Tibial nerve (tissue), 4 donors: ENCODE data around the gene TRMT11. TPM values are rescaled to one million over a fixed set of nuclear protein-coding genes. Genes with fewer than 3 reads are reported as not detected.
"Not testable (repeated sequence)": the region's sequence is repeated elsewhere in the genome, so short reads cannot be mapped to it uniquely, and the experiment has no call there.

Experiments used
- DNase-seq, 2 donors: peaks; one replicate each; pipeline ENCODE4 v3.0.0-alpha.2; 2019; ENCODE audit warnings: low spot score in 2 of 2
- H3K27ac ChIP-seq, 4 donors: fragments of 200-600 bp; sonication (generic) in 3 of 4; one replicate each; pipeline ENCODE4 v1.5.1; 2017 to 2019; ENCODE audit warnings: mild to moderate bottlenecking in 1 of 4
- H3K27me3 ChIP-seq, 2 donors: fragments of 200-600 bp; sonication (generic) in 1 of 2; one replicate each; pipeline versions ENCODE4 v1.5.1 to v1.6.0; 2017 to 2019
- H3K36me3 ChIP-seq, 3 donors: fragments of 200-600 bp; sonication (generic); one replicate each; pipeline ENCODE4 v1.5.1; 2018 to 2019
- H3K4me1 ChIP-seq, 4 donors: fragments of 200-600 bp; sonication (generic) in 3 of 4; one replicate each; pipeline ENCODE4 v1.5.1; 2017 to 2019
- H3K4me3 ChIP-seq, 4 donors: fragments of 200-600 bp; sonication (generic) in 3 of 4; one replicate each; pipeline ENCODE4 v1.5.1; 2017 to 2019; ENCODE audit warnings: mild to moderate bottlenecking in 1 of 4, moderate library complexity in 1 of 4
- H3K9me3 ChIP-seq, 4 donors: fragments of 200-600 bp; sonication (generic) in 3 of 4; one replicate each; pipeline ENCODE4 v1.5.1; 2017 to 2019
- EP300 ChIP-seq, 2 donors: sonication (generic); formaldehyde crosslinking; IDR thresholded peaks; one replicate each; pipeline ENCODE4 v1.6.1; 2017; ENCODE audit warnings: antibody characterized with exemption in 2 of 2, mild to moderate bottlenecking in 1 of 2
- POLR2A ChIP-seq, 2 donors: fragments of 450-650 bp; IDR thresholded peaks; one replicate each; pipeline ENCODE4 v1.6.1; 2017; ENCODE audit warnings: antibody characterized with exemption in 2 of 2, mild to moderate bottlenecking in 2 of 2, moderate library complexity in 2 of 2
- WGBS, 2 donors: methylation state at CpG; one replicate each; pipeline ENCODE4 v1.1.5; 2018; 5-methylcytosine and 5-hydroxymethylcytosine counted together
- total RNA-seq, 4 donors: library from RNA; depleted of rRNA; stranded (reverse); fragments of >200 nt; gene quantifications; one replicate each; pipeline ENCODE4 v1.1.0, GENCODE V29; 2016
- TF ChIP-seq, protein P1 (sequence below), 5 experiments: fragments of 200-600 bp in 3 of 5; fragments of 450-650 bp in 2 of 5; sonication (generic) in 3 of 5; IDR thresholded peaks; one replicate each; pipeline ENCODE4 v1.5.1; 2016 to 2019; ENCODE audit warnings: antibody characterized with exemption in 5 of 5, mild to moderate bottlenecking in 3 of 5, moderate library complexity in 2 of 5

TRMT11 gene
- total RNA-seq, 4 donors from 2014 or later: 29.7 to 40.8 (median 33.7) TPM

DNA sequence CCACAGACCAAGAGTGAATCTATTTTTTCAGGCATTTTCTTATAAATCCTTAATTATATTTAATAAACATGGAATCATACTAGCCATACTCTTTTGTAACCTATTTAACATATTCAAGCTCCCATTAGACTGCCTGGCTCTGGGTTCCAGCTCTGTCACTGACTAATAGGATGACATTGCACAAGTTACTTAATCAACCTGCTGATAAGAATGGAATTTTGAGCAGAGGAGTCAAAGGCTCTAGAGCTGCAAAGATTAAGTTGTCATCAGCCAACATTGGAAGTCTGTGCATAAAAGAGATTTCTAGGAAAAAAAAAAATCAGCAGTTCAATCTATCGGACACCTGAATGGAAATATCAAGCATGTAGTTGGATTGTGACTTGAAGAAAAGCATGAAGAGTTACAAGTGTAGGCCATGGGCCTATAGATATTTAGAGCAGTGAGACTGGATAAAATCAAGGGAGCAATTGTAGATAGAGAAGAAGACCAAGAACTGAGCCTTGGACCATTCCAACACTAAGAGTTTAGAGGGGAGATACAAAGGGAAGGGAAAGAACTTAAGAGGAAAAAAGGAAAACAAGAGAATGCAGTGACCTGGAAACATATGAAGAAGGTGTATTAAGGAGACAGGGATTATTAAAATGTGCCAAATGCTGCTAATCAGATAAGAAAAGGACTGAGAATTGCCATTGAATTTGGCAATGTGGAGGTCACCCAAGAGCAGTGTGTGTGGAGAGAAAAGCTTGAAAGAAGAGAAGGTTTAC lies 40.8 kb upstream of the TRMT11 start:
- Histone ChIP-seq H3K4me3 (no peak overlapping the region), H3K4me1 (peaks cover 0 to 35% (median 13%) of the 10 kb centered on the region in 4 donors), H3K9me3 (no peaks in the 10 kb centered on the region), H3K36me3 (no peaks in the 10 kb centered on the region), H3K27me3 (no peaks in the 10 kb centered on the region), H3K27ac (peak overlapping the region; percentile 14 to 78 (median 65))
- DNase-seq: no peak
- TF ChIP-seq EP300 (IDR thresholded peaks at IDR 0.05) (no peak), POLR2A (IDR thresholded peaks at IDR 0.05) (no peak)
- TF ChIP-seq, protein P1, sequence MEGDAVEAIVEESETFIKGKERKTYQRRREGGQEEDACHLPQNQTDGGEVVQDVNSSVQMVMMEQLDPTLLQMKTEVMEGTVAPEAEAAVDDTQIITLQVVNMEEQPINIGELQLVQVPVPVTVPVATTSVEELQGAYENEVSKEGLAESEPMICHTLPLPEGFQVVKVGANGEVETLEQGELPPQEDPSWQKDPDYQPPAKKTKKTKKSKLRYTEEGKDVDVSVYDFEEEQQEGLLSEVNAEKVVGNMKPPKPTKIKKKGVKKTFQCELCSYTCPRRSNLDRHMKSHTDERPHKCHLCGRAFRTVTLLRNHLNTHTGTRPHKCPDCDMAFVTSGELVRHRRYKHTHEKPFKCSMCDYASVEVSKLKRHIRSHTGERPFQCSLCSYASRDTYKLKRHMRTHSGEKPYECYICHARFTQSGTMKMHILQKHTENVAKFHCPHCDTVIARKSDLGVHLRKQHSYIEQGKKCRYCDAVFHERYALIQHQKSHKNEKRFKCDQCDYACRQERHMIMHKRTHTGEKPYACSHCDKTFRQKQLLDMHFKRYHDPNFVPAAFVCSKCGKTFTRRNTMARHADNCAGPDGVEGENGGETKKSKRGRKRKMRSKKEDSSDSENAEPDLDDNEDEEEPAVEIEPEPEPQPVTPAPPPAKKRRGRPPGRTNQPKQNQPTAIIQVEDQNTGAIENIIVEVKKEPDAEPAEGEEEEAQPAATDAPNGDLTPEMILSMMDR (IDR thresholded peaks at IDR 0.05): no peak
- 97 to 100% methylated on average over 1 of the region's 1 CpG for WGBS, 2 donors

- Histone ChIP-seq H3K27me3 (no peaks in the 10 kb centered on the region), H3K9me3 (no peaks in the 10 kb centered on the region), H3K27ac (peak overlapping the region in 1 of 4 donors; percentile 28), H3K4me3 (no peak overlapping the region), H3K36me3 (no peaks in the 10 kb centered on the region), H3K4me1 (peaks cover 0 to 29% (median 13%) of the 10 kb centered on the region in 4 donors)
- no peak for DNase-seq
- WGBS, 2 donors: 57 to 63% methylated on average over 2 of the region's 2 CpGs
- TF ChIP-seq, protein P1 (IDR thresholded peaks at IDR 0.05): no peak
- TF ChIP-seq POLR2A (IDR thresholded peaks at IDR 0.05): no peak
- no peak for TF ChIP-seq EP300 (IDR thresholded peaks at IDR 0.05)
Observed at GRCh38 chr6:125947615-125948014, 38.7 kb upstream of the TRMT11 start.

DNA sequence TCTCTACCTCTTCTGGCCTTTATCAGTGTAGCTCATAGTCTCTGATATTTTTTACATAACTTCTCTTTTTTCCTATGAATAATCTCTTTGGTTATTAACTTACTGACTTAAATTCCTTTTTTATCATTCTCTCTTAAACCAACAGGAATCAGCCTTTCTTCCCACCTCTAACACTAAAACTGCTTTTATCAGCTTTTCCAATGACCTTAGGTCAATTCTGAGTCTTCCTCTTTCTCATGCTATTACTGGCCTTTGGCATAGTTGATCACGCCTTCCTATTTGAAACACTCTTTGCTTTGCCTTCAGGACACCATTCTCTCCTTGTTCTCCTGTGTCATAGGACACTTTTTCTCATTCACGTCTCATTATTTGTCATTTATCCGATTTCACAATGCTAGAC lies 37.9 kb upstream of the TRMT11 start:
- no peak overlapping the region for H3K4me3 ChIP-seq
- DNase-seq: no peak

DNA sequence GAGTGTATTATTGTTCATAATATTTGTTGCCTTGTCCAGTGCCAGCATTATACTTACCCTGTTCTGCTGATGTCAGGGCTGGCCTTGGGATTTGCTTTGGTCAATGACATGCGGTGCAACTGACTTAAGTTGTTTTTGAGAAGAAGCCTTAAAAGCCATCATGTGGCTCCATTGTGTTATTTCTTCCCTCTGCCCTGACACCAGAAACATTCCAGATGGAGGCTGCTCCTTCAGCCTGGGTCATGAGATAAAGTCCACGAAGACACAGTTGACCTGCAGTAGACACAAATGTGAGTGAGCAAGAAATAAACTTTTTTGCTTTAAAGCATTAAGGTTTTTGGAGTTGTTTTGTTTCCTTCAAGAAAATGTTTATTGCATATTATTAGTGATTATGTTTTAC lies 37.3 kb upstream of the TRMT11 start:
- Histone ChIP-seq H3K27ac (no peak overlapping the region), H3K27me3 (no peaks in the 10 kb centered on the region), H3K9me3 (no peaks in the 10 kb centered on the region), H3K36me3 (no peaks in the 10 kb centered on the region), H3K4me3 (no peak overlapping the region), H3K4me1 (peaks cover 0 to 27% (median 7%) of the 10 kb centered on the region in 4 donors)
- WGBS, 2 donors: 91 to 95% methylated on average over 2 of the region's 2 CpGs
- TF ChIP-seq, protein P1 (IDR thresholded peaks at IDR 0.05): no peak
- TF ChIP-seq EP300 (IDR thresholded peaks at IDR 0.05): no peak
- TF ChIP-seq POLR2A (IDR thresholded peaks at IDR 0.05): no peak
- no peak for DNase-seq

More for the DNA sequence above, 37.9 kb upstream of the TRMT11 start:
- TF ChIP-seq, protein P1 (IDR thresholded peaks at IDR 0.05): no peak
- TF ChIP-seq EP300 (IDR thresholded peaks at IDR 0.05): no peak
- no peak for TF ChIP-seq POLR2A (IDR thresholded peaks at IDR 0.05)
- Histone ChIP-seq H3K27me3 (no peaks in the 10 kb centered on the region), H3K9me3 (no peaks in the 10 kb centered on the region), H3K27ac (no peak overlapping the region), H3K36me3 (no peaks in the 10 kb centered on the region), H3K4me1 (peaks cover 0 to 29% (median 13%) of the 10 kb centered on the region in 4 donors)
- 87 to 91% methylated on average over 3 of the region's 3 CpGs for WGBS, 2 donors

DNA sequence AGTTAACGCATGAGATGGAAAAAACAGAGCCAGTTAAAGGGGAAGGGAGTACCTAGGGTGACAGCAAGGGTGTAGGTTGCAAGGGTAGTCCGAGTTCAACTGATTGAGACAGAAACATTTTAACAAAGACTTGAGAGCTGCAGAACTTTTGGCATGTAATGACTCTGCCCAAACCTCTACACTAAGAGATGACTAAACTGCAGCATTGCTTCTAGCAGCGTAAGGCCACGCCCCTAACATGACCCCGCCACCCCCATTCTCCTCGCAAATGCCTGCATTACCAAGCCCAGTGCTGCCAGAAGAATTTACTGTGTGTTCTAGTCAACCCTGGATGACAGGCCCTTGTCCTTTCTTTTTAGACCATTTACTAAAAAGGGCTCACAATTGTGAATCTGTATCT lies 36.0 kb upstream of the TRMT11 start:
- H3K36me3 ChIP-seq: no peaks in the 10 kb centered on the region
- no peak for TF ChIP-seq EP300 (IDR thresholded peaks at IDR 0.05)
- TF ChIP-seq, protein P1 (IDR thresholded peaks at IDR 0.05): no peak
- TF ChIP-seq POLR2A (IDR thresholded peaks at IDR 0.05): no peak
- no peak for DNase-seq
- H3K4me3 ChIP-seq: no peak overlapping the region
- WGBS, 2 donors: 64 to 70% methylated on average over 6 of the region's 6 CpGs
- no peak overlapping the region for H3K27ac ChIP-seq
- no peaks in the 10 kb centered on the region for H3K9me3 ChIP-seq
- H3K4me1 ChIP-seq: peaks cover 0 to 15% (median 3%) of the 10 kb centered on the region in 4 donors
- no peaks in the 10 kb centered on the region for H3K27me3 ChIP-seq

GRCh38 chr6:125950716-125951115 lies 35.6 kb upstream of the TRMT11 start:
- H3K27me3 ChIP-seq, H3K36me3 ChIP-seq, H3K27ac ChIP-seq, H3K4me3 ChIP-seq, H3K9me3 ChIP-seq, DNase-seq: not testable (repeated sequence)
- H3K4me1 ChIP-seq: peaks cover 0 to 13% (median 2%) of the 10 kb centered on the region in 4 donors
- WGBS, 2 donors: 83 to 84% methylated on average over 6 of the region's 6 CpGs
